ENCODE results near the gene RCL1. TPM values are rescaled to one million over a fixed set of nuclear protein-coding genes. Genes with fewer than 3 reads are reported as not detected.
"Not testable (repeated sequence)": the region's sequence is repeated elsewhere in the genome, so short reads cannot be mapped to it uniquely, and the experiment has no call there.

Gene RCL1
- 28.3 TPM for total RNA-seq

DNA sequence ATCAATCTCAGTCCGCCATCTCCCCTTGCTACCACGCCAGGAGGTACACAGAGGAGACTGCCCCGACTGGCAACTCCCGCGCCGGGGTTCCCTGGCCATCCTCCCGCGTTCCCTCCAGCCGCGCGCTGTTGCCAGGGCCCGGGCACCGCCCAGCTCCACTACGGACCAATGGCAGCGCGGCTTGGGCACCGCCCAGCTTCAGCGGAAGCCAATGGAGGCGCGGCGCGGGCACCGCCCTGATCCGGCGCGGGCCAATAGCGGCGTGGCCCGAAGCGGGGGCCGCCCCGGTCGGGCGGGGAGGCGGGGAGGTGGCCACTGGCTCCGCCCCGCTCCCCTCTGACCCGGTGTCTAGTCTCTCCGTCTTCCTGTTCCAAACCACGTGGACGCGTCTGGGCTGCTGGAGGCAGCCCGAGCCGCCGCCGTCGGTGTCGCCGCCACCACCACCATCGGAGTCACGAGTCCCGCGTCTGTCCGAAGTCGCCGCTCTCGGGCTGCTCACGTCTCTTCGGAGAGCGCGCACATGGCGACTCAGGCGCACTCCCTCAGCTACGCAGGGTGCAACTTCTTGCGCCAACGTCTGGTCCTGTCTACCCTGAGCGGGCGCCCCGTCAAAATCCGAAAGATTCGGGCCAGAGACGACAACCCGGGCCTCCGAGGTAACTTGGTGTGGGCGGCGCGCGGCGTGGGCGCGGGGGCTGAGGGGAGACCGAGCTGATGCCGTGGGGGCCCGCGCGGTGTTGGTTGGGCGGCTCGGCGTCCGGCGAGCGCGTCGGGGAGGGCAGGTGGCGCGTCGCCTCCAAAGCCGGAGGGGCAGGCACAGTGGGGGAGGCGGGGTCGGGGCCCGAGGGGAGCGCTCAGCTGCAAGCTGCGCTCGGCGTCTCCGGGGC is at the start of gene RCL1:
Gene RCL1 (plus strand): TSS at position 373 of the 887 bp plus-strand sequence. CDS start 148 bp downstream, at position 521.
- Histone ChIP-seq H3K4me3 (peak within 1 kb of the TSS; percentile 75 to 77), H3K36me3 (no peaks in the 10 kb centered on the region), H3K4me1 (peaks cover 0 to 4% of the 10 kb centered on the region in 2 donors), H3K27ac (peak within 1 kb of the TSS; percentile 89 to 93), H3K9me3 (no peaks in the 10 kb centered on the region), H3K27me3 (no peaks in the 10 kb centered on the region)
- TF ChIP-seq, protein P1, sequence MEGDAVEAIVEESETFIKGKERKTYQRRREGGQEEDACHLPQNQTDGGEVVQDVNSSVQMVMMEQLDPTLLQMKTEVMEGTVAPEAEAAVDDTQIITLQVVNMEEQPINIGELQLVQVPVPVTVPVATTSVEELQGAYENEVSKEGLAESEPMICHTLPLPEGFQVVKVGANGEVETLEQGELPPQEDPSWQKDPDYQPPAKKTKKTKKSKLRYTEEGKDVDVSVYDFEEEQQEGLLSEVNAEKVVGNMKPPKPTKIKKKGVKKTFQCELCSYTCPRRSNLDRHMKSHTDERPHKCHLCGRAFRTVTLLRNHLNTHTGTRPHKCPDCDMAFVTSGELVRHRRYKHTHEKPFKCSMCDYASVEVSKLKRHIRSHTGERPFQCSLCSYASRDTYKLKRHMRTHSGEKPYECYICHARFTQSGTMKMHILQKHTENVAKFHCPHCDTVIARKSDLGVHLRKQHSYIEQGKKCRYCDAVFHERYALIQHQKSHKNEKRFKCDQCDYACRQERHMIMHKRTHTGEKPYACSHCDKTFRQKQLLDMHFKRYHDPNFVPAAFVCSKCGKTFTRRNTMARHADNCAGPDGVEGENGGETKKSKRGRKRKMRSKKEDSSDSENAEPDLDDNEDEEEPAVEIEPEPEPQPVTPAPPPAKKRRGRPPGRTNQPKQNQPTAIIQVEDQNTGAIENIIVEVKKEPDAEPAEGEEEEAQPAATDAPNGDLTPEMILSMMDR (IDR thresholded peaks at IDR 0.05): no peak
- peak; percentile 83 to 97 for DNase-seq (ENCODE audit: low spot score in 2 of 2)
- intact Hi-C loops (cut with DNase I): loop anchor here (1.0 to 5.0 kb wide), 7 partner anchors 19 to 834 kb away; partner anchors contain the start of genes CD274, JAK2 and RIC1

- Histone ChIP-seq H3K27me3 (no peaks in the 10 kb centered on the region), H3K27ac (peak overlapping the region in 1 of 2 donors; percentile 12), H3K36me3 (no peaks in the 10 kb centered on the region), H3K4me1 (peaks cover 3 to 15% of the 10 kb centered on the region in 2 donors), H3K4me3 (no peak overlapping the region), H3K9me3 (no peaks in the 10 kb centered on the region)
- DNase-seq (ENCODE audit: low spot score in 2 of 2): no peak
- intact Hi-C loops (cut with DNase I): loop anchor here (5.0 kb wide), 2 partner anchors 141 to 694 kb away; partner anchors contain the start of gene PLGRKT
- TF ChIP-seq, protein P1 (IDR thresholded peaks at IDR 0.05): no peak
These were observed 49.4 kb upstream of the RCL1 start for GRCh38 chr9:4743131-4743875.

DNA sequence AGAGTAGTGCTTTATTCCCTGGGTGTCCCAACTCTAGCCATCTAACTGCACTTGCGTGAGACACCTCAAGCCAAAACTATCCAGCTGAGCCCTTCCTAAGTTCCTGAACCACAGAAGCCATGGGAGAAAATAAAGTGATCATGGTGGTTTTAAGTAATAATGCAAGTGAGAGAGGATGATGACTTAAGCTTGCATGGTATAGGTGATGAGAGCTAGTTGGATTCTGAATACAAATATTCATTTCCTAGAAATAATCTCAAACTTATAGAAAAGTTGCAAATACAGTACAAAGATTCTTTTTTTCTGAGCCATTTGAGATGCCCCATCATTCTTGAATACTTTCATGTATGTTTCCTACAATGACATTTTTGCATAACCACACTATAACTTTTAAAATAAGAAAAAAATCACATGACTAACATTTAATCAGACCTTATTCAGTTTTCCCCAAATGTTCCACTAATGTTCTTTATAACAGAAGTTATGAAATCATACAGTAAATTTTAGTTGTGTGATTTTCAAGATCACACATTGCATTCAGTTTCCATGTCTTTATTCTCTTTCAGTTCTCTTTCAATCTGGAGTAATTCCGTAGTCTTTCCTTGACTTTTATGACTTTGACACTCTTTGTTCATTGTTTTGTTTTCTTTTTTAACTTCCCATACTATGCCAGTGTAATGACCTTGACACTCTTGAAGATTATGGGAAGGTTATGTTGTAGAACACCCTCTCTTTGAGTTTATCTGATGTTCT is 46.3 kb upstream of the RCL1 start:
- DNase-seq (ENCODE audit: low spot score in 2 of 2): no peak
- Histone ChIP-seq H3K27ac (no peak overlapping the region), H3K4me3 (no peak overlapping the region), H3K27me3 (no peaks in the 10 kb centered on the region), H3K36me3 (no peaks in the 10 kb centered on the region), H3K4me1 (no peaks in the 10 kb centered on the region), H3K9me3 (no peaks in the 10 kb centered on the region)
- intact Hi-C loops (cut with DNase I): no loop called here
- TF ChIP-seq, protein P1 (IDR thresholded peaks at IDR 0.05): no peak

GRCh38 chr9:4748612-4749011 is 44.1 kb upstream of the RCL1 start:
- no peaks in the 10 kb centered on the region for H3K27me3 ChIP-seq
- no peaks in the 10 kb centered on the region for H3K9me3 ChIP-seq
- intact Hi-C loops (cut with DNase I): no loop called here
- no peaks in the 10 kb centered on the region for H3K36me3 ChIP-seq
- H3K4me1 ChIP-seq: no peaks in the 10 kb centered on the region
- DNase-seq (ENCODE audit: low spot score in 2 of 2): no peak
- H3K4me3 ChIP-seq: no peak overlapping the region
- TF ChIP-seq, protein P1 (IDR thresholded peaks at IDR 0.05): no peak
- H3K27ac ChIP-seq: no peak overlapping the region

- intact Hi-C loops (cut with DNase I): loop anchor here (5.0 kb wide), 1 partner anchor 852 kb away; no protein-coding TSS in a partner anchor
- DNase-seq (ENCODE audit: low spot score in 2 of 2): no peak
- Histone ChIP-seq H3K4me3 (no peak overlapping the region), H3K36me3 (no peaks in the 10 kb centered on the region), H3K27ac (no peak overlapping the region), H3K9me3 (no peaks in the 10 kb centered on the region), H3K4me1 (no peaks in the 10 kb centered on the region), H3K27me3 (no peaks in the 10 kb centered on the region)
- TF ChIP-seq, protein P1 (IDR thresholded peaks at IDR 0.05): peak; percentile 41 to 67 (median 67)
These were observed 42.6 kb upstream of the RCL1 start for GRCh38 chr9:4750023-4750673.

DNA sequence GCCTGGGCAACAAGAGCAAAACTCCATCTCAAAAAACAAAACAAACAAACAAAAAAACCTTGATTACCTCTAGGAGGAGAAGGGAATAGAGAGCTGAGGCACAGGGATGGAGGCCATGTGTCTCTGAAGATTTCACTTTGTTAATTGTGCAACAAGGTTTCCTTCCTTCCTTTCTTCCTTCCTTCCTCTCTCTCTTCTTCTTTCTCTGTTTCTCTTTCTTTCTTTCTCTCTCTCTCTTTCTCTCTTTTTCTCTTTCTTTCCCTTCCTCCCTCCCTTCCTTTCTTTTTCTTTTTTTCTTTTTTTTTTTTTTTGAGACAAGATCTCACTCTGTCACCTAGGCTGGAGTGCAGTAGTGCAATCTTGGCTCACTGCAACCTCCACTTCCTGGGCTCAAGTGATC is 38.2 kb upstream of the RCL1 start:
- H3K36me3 ChIP-seq; H3K9me3 ChIP-seq; DNase-seq (ENCODE audit: low spot score in 2 of 2); H3K4me1 ChIP-seq; H3K4me3 ChIP-seq; H3K27me3 ChIP-seq; H3K27ac ChIP-seq: not testable (repeated sequence)
- intact Hi-C loops (cut with DNase I): loop anchor here (5.0 kb wide), 1 partner anchor 848 kb away; no protein-coding TSS in a partner anchor
